Measurements from ENCODE around the gene SRP19. TPM values are rescaled to one million over a fixed set of nuclear protein-coding genes. Genes with fewer than 3 reads are reported as not detected.

Gene SRP19
- total RNA-seq, 1 donor from 2014 or later, result 62.0 TPM

- peaks cover 20% of the 10 kb centered on the region for H3K36me3 Mint-ChIP-seq (ENCODE audit: insufficient read depth)
- H3K27me3 Mint-ChIP-seq, result no peaks in the 10 kb centered on the region
- no peaks in the 10 kb centered on the region for H3K9me3 Mint-ChIP-seq (ENCODE audit: low read depth)
- H3K27ac Mint-ChIP-seq, result no peak overlapping the region
- H3K4me1 Mint-ChIP-seq (ENCODE audit: low read depth), result peaks cover 5% of the 10 kb centered on the region
- DNase-seq (ENCODE audit: low spot score, unreplicated experiment), result no peak
- no peak for TF ChIP-seq CTCF (IDR thresholded peaks at IDR 0.05; ENCODE audit: unreplicated experiment)
- H3K4me3 Mint-ChIP-seq (ENCODE audit: low read depth), result no peak overlapping the region
Measured at GRCh38 chr5:112915831-112916230, 54.7 kb downstream of the SRP19 start.

- Mint-ChIP-seq H3K27me3 (no peaks in the 10 kb centered on the region), H3K9me3 (ENCODE audit: low read depth) (no peaks in the 10 kb centered on the region), H3K27ac (no peak overlapping the region), H3K36me3 (ENCODE audit: insufficient read depth) (peaks cover 20% of the 10 kb centered on the region), H3K4me1 (ENCODE audit: low read depth) (peaks cover 9% of the 10 kb centered on the region), H3K4me3 (ENCODE audit: low read depth) (no peak overlapping the region)
- no peak for DNase-seq (ENCODE audit: low spot score, unreplicated experiment)
- no peak for TF ChIP-seq CTCF (IDR thresholded peaks at IDR 0.05; ENCODE audit: unreplicated experiment)
Measured at GRCh38 chr5:112917453-112917995, 56.4 kb downstream of the SRP19 start.

GRCh38 chr5:112918136-112918535 is 57.0 kb downstream of the SRP19 start:
- peaks cover 6% of the 10 kb centered on the region for H3K27me3 Mint-ChIP-seq
- no peak for TF ChIP-seq CTCF (IDR thresholded peaks at IDR 0.05; ENCODE audit: unreplicated experiment)
- DNase-seq (ENCODE audit: low spot score, unreplicated experiment), result no peak
- no peak overlapping the region for H3K4me3 Mint-ChIP-seq (ENCODE audit: low read depth)
- no peaks in the 10 kb centered on the region for H3K9me3 Mint-ChIP-seq (ENCODE audit: low read depth)
- no peak overlapping the region for H3K27ac Mint-ChIP-seq
- H3K36me3 Mint-ChIP-seq (ENCODE audit: insufficient read depth), result peaks cover 19% of the 10 kb centered on the region
- H3K4me1 Mint-ChIP-seq (ENCODE audit: low read depth), result peaks cover 10% of the 10 kb centered on the region

DNA sequence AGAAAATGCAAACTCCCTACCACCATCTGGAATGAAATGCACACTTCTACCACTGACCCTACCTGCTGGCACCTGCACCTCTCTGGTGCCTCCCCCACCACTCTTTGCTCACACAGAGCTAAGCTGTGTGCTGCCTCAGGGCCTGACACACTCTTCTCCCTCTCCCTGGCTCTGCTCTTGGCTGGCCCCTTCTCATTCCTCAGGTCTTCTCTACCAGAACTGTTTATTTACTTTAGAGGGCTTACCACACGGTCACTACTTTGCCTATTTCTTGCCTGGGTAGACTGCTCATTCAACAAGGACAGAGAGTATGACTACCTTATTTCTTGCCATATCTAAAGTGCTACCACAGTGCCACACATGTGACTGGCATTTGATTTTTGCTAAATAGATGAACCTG is 57.6 kb downstream of the SRP19 start:
- Mint-ChIP-seq H3K4me3 (ENCODE audit: low read depth) (no peak overlapping the region), H3K27me3 (peaks cover 12% of the 10 kb centered on the region), H3K36me3 (ENCODE audit: insufficient read depth) (peaks cover 19% of the 10 kb centered on the region), H3K27ac (no peak overlapping the region), H3K9me3 (ENCODE audit: low read depth) (no peaks in the 10 kb centered on the region), H3K4me1 (ENCODE audit: low read depth) (peaks cover 10% of the 10 kb centered on the region)
- TF ChIP-seq CTCF (IDR thresholded peaks at IDR 0.05; ENCODE audit: unreplicated experiment), result no peak
- no peak for DNase-seq (ENCODE audit: low spot score, unreplicated experiment)

Other genes starting within 250 kb of the SRP19 start
- 46.6 and 48.5 TPM in 2 replicates for gene APC, start 123.4 kb upstream of the SRP19 start, total RNA-seq
- gene REEP5, start 60.9 kb downstream of the SRP19 start, total RNA-seq, result 31.9 and 33.8 TPM in 2 replicates
- gene DCP2, start 115.5 kb downstream of the SRP19 start, total RNA-seq, result 84.0 and 93.0 TPM in 2 replicates

All from progenitor cell of endocrine pancreas (in vitro differentiated cells).